SK-N-SH (cell line): ENCODE data around the gene PXN.
"Not testable (repeated sequence)": the region's sequence is repeated elsewhere in the genome, so short reads cannot be mapped to it uniquely, and the experiment has no call there.

Source experiments
- CTCF ChIP-seq: fragments of 200-600 bp; sonication (generic); IDR thresholded peaks from 2 replicates; pipeline ENCODE4 v1.6.1; 2017; ENCODE audit warnings: antibody characterized with exemption, mild to moderate bottlenecking, moderate library complexity
- EZH2phosphoT487 ChIP-seq: fragments of 200-600 bp; sonication (generic); IDR thresholded peaks from 2 replicates; pipeline ENCODE4 v1.6.1; 2017; ENCODE audit warnings: low read depth, mixed run types, mild to moderate bottlenecking, antibody characterized with exemption, moderate library complexity, borderline replicate concordance
- FOXJ3 ChIP-seq: sonication (generic); formaldehyde crosslinking; IDR thresholded peaks from 2 replicates; pipeline ENCODE4 v1.5.1; 2020; ENCODE audit warnings: mild to moderate bottlenecking, missing genetic modification reagents
- FOXM1 ChIP-seq: IDR thresholded peaks from 2 replicates; pipeline ENCODE4 v1.4.0; 2012; ENCODE audit warnings: low read depth, mild to moderate bottlenecking
- IRF3 ChIP-seq: fragments of 150-350 bp; IDR thresholded peaks from 2 replicates; pipeline ENCODE4 v1.6.1; 2016; ENCODE audit warnings: mild to moderate bottlenecking, low read depth, low read length
- JUND ChIP-seq: IDR thresholded peaks from 2 replicates; pipeline ENCODE4 v1.4.0; 2012
- NFIC ChIP-seq: IDR thresholded peaks from 2 replicates; pipeline ENCODE4 v1.4.0; 2012; ENCODE audit warnings: borderline replicate concordance
- RAD21 ChIP-seq: IDR thresholded peaks from 2 replicates; pipeline ENCODE4 v1.6.1; 2012; ENCODE audit warnings: mild to moderate bottlenecking, low read length
- REST ChIP-seq: IDR thresholded peaks from 2 replicates; pipeline ENCODE4 v1.6.1; 2012; ENCODE audit warnings: mild to moderate bottlenecking, low read depth, low read length, moderate library complexity

GRCh38 chr12:120193286-120193685, 72.2 kb downstream of the PXN start:
- TF ChIP-seq RAD21, IRF3, REST, JUND, FOXM1, NFIC, FOXJ3, CTCF, EZH2phosphoT487: not testable (repeated sequence)
